GM19193 (cell line): ENCODE measurements around the gene TIMM44.

ENCODE experiments used
- POLR2A ChIP-seq: IDR thresholded peaks from 4 replicates; pipeline ENCODE4 v1.6.1; 2011; ENCODE audit not compliant: insufficient read depth, insufficient read length; ENCODE audit errors: extremely low read depth

TIMM44 gene

GRCh38 chr19:7897292-7897691 is 46.2 kb downstream of the TIMM44 start:
- TF ChIP-seq POLR2A: no peak

- no peak for TF ChIP-seq POLR2A
These were observed 47.9 kb downstream of the TIMM44 start for GRCh38 chr19:7895565-7895964.

GRCh38 chr19:7894612-7895309 is 48.7 kb downstream of the TIMM44 start:
- TF ChIP-seq POLR2A: no peak

GRCh38 chr19:7888826-7889217 is 54.6 kb downstream of the TIMM44 start:
- no peak for TF ChIP-seq POLR2A

GRCh38 chr19:7888145-7888825 is 55.2 kb downstream of the TIMM44 start, which contains the start of gene LRRC8E:
LRRC8E (plus strand) TSS chr19:7888510; CDS start chr19:7895604, 7,094 bp downstream.
- no peak for TF ChIP-seq POLR2A

GRCh38 chr19:7887408-7888144 is 55.9 kb downstream of the TIMM44 start:
- TF ChIP-seq POLR2A: no peak

- no peak for TF ChIP-seq POLR2A
These were observed 57.6 kb downstream of the TIMM44 start for GRCh38 chr19:7885818-7886217.

GRCh38 chr19:7883796-7884570 is 59.5 kb downstream of the TIMM44 start:
- TF ChIP-seq POLR2A: no peak

- TF ChIP-seq POLR2A: no peak
These were observed 60.4 kb downstream of the TIMM44 start for GRCh38 chr19:7883105-7883504.

GRCh38 chr19:7881910-7882309 is 61.6 kb downstream of the TIMM44 start:
- no peak for TF ChIP-seq POLR2A

GRCh38 chr19:7879836-7880235 is 63.6 kb downstream of the TIMM44 start:
- TF ChIP-seq POLR2A: no peak

- no peak for TF ChIP-seq POLR2A
These were observed 64.2 kb downstream of the TIMM44 start for GRCh38 chr19:7879111-7879807.

GRCh38 chr19:7877249-7877836 is 66.1 kb downstream of the TIMM44 start:
- no peak for TF ChIP-seq POLR2A
